Panc1 (cell line): ENCODE measurements around the gene SIGLEC9.

Experiments used
- POLR2AphosphoS5 ChIP-seq: IDR thresholded peaks from 2 replicates; pipeline ENCODE4 v1.6.1; 2012; ENCODE audit warnings: mild to moderate bottlenecking, low read depth, low read length, moderate library complexity
- SIN3A ChIP-seq: IDR thresholded peaks from 2 replicates; pipeline ENCODE4 v1.6.1; 2012; ENCODE audit warnings: low read depth, mild to moderate bottlenecking, low read length, moderate library complexity, borderline replicate concordance; ENCODE audit not compliant: insufficient read depth
- TCF7L2 ChIP-seq: IDR thresholded peaks from 2 replicates; pipeline ENCODE4 v1.6.1; 2011; ENCODE audit warnings: mild to moderate bottlenecking, low read depth, low read length, inconsistent platforms
- TF ChIP-seq, protein P1 (sequence below): fragments of 450-650 bp; IDR thresholded peaks from 2 replicates; pipeline ENCODE4 v1.5.1; 2017; ENCODE audit warnings: mild to moderate bottlenecking
- TF ChIP-seq, protein P2 (sequence below), 2 experiments: IDR thresholded peaks; 2 replicates each; pipeline ENCODE4 v1.6.1; 2011 to 2012; ENCODE audit warnings: low read depth in 2 of 2, control low read depth in 1 of 2, low read length in 1 of 2, mild to moderate bottlenecking in 1 of 2, moderate library complexity in 1 of 2; ENCODE audit not compliant: insufficient read depth in 1 of 2

DNA sequence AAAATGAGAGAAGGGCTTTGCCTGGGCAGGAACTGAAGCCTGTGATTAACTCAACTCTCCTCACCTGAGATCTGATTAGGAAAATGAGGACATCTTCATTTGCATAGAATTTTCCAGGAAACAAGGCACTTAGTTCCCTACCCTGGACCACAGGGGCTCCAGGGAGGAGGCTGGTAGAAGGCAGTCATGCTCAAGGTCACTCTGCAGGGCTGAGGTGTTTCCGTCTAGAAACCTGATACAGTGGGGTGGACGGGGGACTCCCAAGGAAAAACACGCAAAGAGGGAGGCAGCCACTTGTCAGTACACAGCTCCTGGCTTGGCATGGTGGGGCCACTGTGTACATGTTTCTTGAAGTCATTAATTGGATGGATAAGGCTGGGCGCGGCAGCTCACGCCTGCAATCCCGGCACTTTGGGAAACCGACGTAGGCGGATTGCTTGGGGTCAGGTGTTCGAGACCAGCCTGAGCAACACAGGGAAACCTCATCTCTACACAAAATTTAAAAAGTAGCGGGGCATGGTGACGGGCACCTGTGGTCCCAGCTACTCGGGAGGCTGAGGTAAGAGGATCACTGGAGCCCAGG is 48.0 kb upstream of the SIGLEC9 start:
- TF ChIP-seq, protein P1, sequence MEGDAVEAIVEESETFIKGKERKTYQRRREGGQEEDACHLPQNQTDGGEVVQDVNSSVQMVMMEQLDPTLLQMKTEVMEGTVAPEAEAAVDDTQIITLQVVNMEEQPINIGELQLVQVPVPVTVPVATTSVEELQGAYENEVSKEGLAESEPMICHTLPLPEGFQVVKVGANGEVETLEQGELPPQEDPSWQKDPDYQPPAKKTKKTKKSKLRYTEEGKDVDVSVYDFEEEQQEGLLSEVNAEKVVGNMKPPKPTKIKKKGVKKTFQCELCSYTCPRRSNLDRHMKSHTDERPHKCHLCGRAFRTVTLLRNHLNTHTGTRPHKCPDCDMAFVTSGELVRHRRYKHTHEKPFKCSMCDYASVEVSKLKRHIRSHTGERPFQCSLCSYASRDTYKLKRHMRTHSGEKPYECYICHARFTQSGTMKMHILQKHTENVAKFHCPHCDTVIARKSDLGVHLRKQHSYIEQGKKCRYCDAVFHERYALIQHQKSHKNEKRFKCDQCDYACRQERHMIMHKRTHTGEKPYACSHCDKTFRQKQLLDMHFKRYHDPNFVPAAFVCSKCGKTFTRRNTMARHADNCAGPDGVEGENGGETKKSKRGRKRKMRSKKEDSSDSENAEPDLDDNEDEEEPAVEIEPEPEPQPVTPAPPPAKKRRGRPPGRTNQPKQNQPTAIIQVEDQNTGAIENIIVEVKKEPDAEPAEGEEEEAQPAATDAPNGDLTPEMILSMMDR, result no peak
- TF ChIP-seq POLR2AphosphoS5 (no peak), TCF7L2 (no peak), SIN3A (no peak)
- TF ChIP-seq, protein P2, sequence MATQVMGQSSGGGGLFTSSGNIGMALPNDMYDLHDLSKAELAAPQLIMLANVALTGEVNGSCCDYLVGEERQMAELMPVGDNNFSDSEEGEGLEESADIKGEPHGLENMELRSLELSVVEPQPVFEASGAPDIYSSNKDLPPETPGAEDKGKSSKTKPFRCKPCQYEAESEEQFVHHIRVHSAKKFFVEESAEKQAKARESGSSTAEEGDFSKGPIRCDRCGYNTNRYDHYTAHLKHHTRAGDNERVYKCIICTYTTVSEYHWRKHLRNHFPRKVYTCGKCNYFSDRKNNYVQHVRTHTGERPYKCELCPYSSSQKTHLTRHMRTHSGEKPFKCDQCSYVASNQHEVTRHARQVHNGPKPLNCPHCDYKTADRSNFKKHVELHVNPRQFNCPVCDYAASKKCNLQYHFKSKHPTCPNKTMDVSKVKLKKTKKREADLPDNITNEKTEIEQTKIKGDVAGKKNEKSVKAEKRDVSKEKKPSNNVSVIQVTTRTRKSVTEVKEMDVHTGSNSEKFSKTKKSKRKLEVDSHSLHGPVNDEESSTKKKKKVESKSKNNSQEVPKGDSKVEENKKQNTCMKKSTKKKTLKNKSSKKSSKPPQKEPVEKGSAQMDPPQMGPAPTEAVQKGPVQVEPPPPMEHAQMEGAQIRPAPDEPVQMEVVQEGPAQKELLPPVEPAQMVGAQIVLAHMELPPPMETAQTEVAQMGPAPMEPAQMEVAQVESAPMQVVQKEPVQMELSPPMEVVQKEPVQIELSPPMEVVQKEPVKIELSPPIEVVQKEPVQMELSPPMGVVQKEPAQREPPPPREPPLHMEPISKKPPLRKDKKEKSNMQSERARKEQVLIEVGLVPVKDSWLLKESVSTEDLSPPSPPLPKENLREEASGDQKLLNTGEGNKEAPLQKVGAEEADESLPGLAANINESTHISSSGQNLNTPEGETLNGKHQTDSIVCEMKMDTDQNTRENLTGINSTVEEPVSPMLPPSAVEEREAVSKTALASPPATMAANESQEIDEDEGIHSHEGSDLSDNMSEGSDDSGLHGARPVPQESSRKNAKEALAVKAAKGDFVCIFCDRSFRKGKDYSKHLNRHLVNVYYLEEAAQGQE (IDR thresholded peaks at IDR 0.05; ENCODE audit: insufficient read depth in 1 of 2, low read depth in 2 of 2, low read length in 1 of 2), result no peak
